Spleen (tissue), 13 donors: ENCODE measurements around the gene ICOSLG. TPM values are rescaled to one million over a fixed set of nuclear protein-coding genes. Genes with fewer than 3 reads are reported as not detected.
"Not testable (repeated sequence)": the region's sequence is repeated elsewhere in the genome, so short reads cannot be mapped to it uniquely, and the experiment has no call there.

Experiments
- DNase-seq: peaks from one replicate; pipeline ENCODE4 v3.0.0-alpha.2; 2020
- H3K27ac ChIP-seq, 8 donors: fragments of 200-600 bp; sonication (generic) in 7 of 8; 1 replicate in 4 of 8; 2 replicates in 4 of 8; pipeline versions ENCODE4 v1.5.0 to v1.8.0; 2016 to 2021; ENCODE audit warnings: inconsistent platforms in 4 of 8, mild to moderate bottlenecking in 4 of 8, moderate library complexity in 1 of 8
- H3K27me3 ChIP-seq, 7 donors: fragments of 200-600 bp; sonication (generic) in 6 of 7; replicated peaks in 1 of 7; 1 replicate in 4 of 7; 2 replicates in 3 of 7; pipeline versions ENCODE4 v1.5.0 to v1.8.0; 2016 to 2021; ENCODE audit warnings: inconsistent platforms in 3 of 7, mild to moderate bottlenecking in 1 of 7
- H3K36me3 ChIP-seq, 6 donors: fragments of 200-600 bp; sonication (generic) in 5 of 6; 1 replicate in 4 of 6; 2 replicates in 2 of 6; pipeline versions ENCODE4 v1.5.0 to v1.8.0; 2016 to 2021; ENCODE audit warnings: inconsistent platforms in 2 of 6
- H3K4me1 ChIP-seq, 6 donors: fragments of 200-600 bp; sonication (generic) in 5 of 6; 1 replicate in 3 of 6; 2 replicates in 3 of 6; pipeline versions ENCODE4 v1.5.0 to v1.8.0; 2016 to 2021; ENCODE audit warnings: inconsistent platforms in 3 of 6
- H3K4me3 ChIP-seq, 8 donors: fragments of 200-600 bp; sonication (generic) in 7 of 8; 1 replicate in 4 of 8; 2 replicates in 4 of 8; pipeline versions ENCODE4 v1.5.0 to v1.8.0; 2016 to 2021; ENCODE audit warnings: inconsistent platforms in 4 of 8, mild to moderate bottlenecking in 4 of 8, moderate library complexity in 2 of 8
- H3K9me3 ChIP-seq, 8 donors: fragments of 200-600 bp; sonication (generic) in 7 of 8; 1 replicate in 4 of 8; 2 replicates in 4 of 8; pipeline versions ENCODE4 v1.5.0 to v1.8.0; 2016 to 2021; ENCODE audit warnings: inconsistent platforms in 4 of 8
- CTCF ChIP-seq, 11 experiments: fragments of 200-600 bp in 7 of 11; fragments of 450-650 bp in 4 of 11; sonication (generic) in 4 of 11; IDR thresholded peaks in 8 of 11; conservative IDR thresholded peaks in 3 of 11; 1 replicate in 7 of 11; 2 replicates in 4 of 11; pipeline versions ENCODE4 v1.4.0 to v1.8.0; 2016 to 2021; ENCODE audit warnings: antibody characterized with exemption in 11 of 11, inconsistent platforms in 4 of 11, mild to moderate bottlenecking in 1 of 11
- POLR2A ChIP-seq, 3 donors: fragments of 450-650 bp; IDR thresholded peaks; one replicate each; pipeline ENCODE4 v1.5.1; 2017; ENCODE audit warnings: antibody characterized with exemption in 3 of 3, mild to moderate bottlenecking in 1 of 3
- POLR2AphosphoS5 ChIP-seq, 3 donors: sonication (generic); formaldehyde crosslinking; IDR thresholded peaks; one replicate each; pipeline ENCODE4 v1.5.1; 2017; ENCODE audit warnings: antibody characterized with exemption in 3 of 3
- WGBS, 5 donors: extraction: QIAGEN DNeasy Blood & Tissue Kit in 3 of 5; methylation state at CpG; one replicate each; pipeline versions ENCODE4 v1.1.5 to v1.1.7; 2013 to 2018; 5-methylcytosine and 5-hydroxymethylcytosine counted together
- intact Hi-C: fragments of 100-400 bp; cut with DNase I; formaldehyde crosslinking; loops from one replicate; pipeline ENCODE4 v1.15.0; 2023; ENCODE audit warnings: low total_unique reads
- long read RNA-seq, 2 donors: transcript quantifications; one replicate each; lab custom pipeline, GENCODE V29; 2026
- polyA plus RNA-seq, 3 donors: library from polyadenylated mRNA; stranded (reverse); fragments of 200-250 nt; gene quantifications; one replicate each; pipeline ENCODE4 v1.2.1, GENCODE V29; 2013
- total RNA-seq, 7 donors: library from RNA; depleted of rRNA in 3 of 7; stranded (reverse); fragments of >200 nt in 3 of 7; fragmentation: NEBNext Ultra II Directional in 4 of 7; extraction: Animal tissue kit (Norgen Biotek cat#: 25700) in 4 of 7; gene quantifications; one replicate each; pipeline versions ENCODE4 v1.1.0 to v1.2.1, GENCODE V29; 2016 to 2021
- donor health status: healthy with polysubstance abuse.
- donor health status: DM: no; HTN: no; CAD: no; lungs with moderate emphysema.
- donor health status: DM: no; HTN: no; CAD: no.
- donor health status: Bipolar disorder and iron deficiency.
- donor health status: healthy.
- donor health status: DM: no; HTN: no; CAD: no.
- donor health status: DM: yes; HTN: yes; CAD: no.

The ICOSLG gene
- total RNA-seq (10 to 100 TPM in 2 of 7 donors, 1 to 10 TPM in 5; 4.4 to 17.5 (median 8.5) TPM), polyA plus RNA-seq (1 to 10 TPM; 1.9 to 6.6 (median 3.7) TPM)
- long read RNA-seq, donor 1, full-length matches to known transcripts, result 1 of 1 reads
- long read RNA-seq, donor 1, partial matches to known transcripts, result 0 of 1 reads
- long read RNA-seq, donor 1, other reads (novel, unspliced or antisense), result 0 of 1 reads
- long read RNA-seq, donor 2, full-length matches to known transcripts, result 2 of 2 reads
- long read RNA-seq, donor 2, partial matches to known transcripts, result 0 of 2 reads
- long read RNA-seq, donor 2, other reads (novel, unspliced or antisense), result 0 of 2 reads

DNA sequence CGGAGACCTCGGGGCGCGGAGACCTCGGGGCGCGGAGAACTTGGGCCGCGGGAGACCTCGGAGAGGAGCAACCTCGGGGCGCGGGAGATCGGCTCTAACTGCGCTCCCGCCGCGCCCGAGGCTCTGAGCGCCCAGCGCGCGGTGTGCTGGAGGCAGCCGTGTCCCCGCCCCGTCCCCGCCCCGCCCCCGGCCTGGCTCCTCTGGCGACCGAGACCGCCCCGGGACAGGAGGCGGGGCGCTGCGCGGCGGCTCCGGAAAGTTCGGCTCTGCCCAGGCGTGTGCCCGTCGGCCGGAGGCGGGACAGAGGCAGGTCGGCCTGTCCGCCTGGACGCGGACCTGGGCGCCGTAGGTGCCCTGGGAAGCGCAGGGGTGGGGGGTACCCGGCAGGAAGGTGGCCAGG, at the start of gene ICOSLG:
ICOSLG (minus strand) TSS at position 102 of the 400 bp plus-strand sequence. CDS start 126 bp downstream, outside the sequence.
- intact Hi-C loops, H3K4me1 ChIP-seq, DNase-seq, H3K27me3 ChIP-seq, H3K36me3 ChIP-seq, H3K4me3 ChIP-seq, H3K9me3 ChIP-seq, H3K27ac ChIP-seq: not testable (repeated sequence)
- no CpG with 5 or more reads among the region's 53 CpGs for WGBS, 5 donors

DNA sequence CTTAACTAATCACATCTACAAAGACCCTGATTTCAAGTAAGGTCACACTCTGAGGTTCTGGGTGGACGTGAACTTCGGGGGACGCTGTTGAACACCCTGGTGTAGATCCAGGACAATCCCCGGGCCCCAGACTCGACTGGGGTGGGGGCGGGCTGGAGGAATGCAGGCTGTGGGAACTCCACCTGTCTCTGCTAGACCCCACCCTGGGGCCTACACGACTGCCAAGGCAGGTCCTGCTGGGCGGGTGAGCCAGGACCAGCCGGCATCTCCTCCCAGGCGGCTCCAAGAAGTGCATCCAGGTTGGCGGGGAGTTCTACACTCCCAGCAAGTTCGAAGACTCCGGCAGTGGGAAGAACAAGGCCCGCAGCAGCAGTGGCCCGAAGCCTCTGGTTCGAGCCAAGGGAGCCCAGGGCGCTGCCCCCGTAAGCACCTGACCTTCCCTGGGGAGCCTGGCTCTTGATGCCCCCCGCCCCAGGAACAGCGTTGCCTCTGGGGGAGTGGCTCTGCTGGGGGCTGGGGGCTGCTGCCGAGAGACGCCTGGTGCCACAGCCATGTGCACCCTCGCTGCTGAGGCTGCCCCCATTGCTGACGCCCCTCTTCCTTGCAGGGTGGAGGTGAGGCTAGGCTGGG, 48.8 kb upstream of the ICOSLG start:
- intact Hi-C loops, result no loop called here
- 82 to 93% (median 87%) methylated on average over 20 to 24 of the region's 24 CpGs for WGBS, 5 donors
- peak; percentile 72 for DNase-seq
- TF ChIP-seq POLR2AphosphoS5 (IDR thresholded peaks at IDR 0.05), result no peak
- Histone ChIP-seq H3K9me3 (no peaks in the 10 kb centered on the region), H3K4me1 (peaks cover 3 to 21% (median 7%) of the 10 kb centered on the region in 6 donors), H3K4me3 (no peak overlapping the region), H3K27me3 (peaks cover 0 to 38% (median 25%) of the 10 kb centered on the region in 7 donors), H3K36me3 (no peaks in the 10 kb centered on the region), H3K27ac (no peak overlapping the region)

GRCh38 chr21:44288251-44289110, 47.7 kb upstream of the ICOSLG start:
- Histone ChIP-seq H3K4me3 (no peak overlapping the region), H3K36me3 (no peaks in the 10 kb centered on the region), H3K4me1 (peaks cover 0 to 12% (median 3%) of the 10 kb centered on the region in 6 donors), H3K27ac (no peak overlapping the region), H3K9me3 (no peaks in the 10 kb centered on the region), H3K27me3 (peaks cover 0 to 39% (median 25%) of the 10 kb centered on the region in 7 donors)
- no peak for TF ChIP-seq CTCF (IDR thresholded peaks at IDR 0.05 in 8 of 11, conservative IDR thresholded peaks at IDR 0.05 in 3 of 11)
- no peak for TF ChIP-seq POLR2AphosphoS5 (IDR thresholded peaks at IDR 0.05)
- no peak for TF ChIP-seq POLR2A (IDR thresholded peaks at IDR 0.05)
- 84 to 97% (median 93%) methylated on average over 21 to 23 of the region's 23 CpGs for WGBS, 5 donors
- intact Hi-C loops, result no loop called here
- peak; percentile 65 for DNase-seq

DNA sequence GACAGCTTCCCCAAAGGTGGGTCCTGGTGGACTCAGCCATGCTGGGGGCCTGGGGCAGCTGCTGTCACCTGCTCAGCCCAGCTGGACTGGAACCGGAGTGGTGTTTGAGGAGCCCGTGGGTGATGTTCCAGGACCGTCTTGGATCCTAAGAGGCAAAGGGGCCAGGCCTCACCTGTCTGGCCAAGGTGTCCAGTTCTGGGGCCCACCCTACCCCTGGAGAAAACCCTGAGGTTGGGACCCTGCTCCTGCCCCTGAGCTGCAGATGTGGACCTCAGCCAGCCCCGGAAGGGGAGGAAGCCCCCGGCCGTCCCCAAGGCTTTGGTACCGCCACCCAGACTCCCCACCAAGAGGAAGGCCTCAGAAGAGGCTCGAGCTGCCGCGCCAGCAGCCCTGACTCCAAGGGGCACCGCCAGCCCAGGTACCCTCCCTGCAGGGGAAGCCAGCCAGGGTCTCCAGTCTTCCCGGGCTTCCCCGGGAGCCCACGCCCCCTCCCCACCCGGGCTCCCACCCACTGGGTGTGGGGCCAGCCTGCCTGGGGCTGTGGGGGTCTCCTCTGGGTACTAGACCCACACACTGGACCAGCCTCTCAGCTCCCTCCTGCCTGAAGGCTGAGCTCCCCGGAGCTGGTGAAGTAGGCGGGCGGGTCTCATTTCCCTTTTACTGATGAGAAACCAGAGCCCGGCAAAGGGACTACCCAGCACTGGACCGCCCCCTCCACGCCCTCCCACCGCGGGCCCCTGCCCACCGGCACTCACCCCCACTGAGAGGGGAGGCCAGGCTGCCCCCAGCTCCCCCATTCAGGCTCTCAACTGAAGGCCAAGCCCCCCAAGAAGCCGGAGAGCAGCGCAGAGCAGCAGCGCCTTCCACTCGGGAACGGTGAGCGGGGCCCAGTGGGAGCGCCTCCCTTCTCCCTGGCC, 46.2 kb upstream of the ICOSLG start:
- WGBS, 5 donors, result 40 to 77% (median 69%) methylated on average over 10 to 31 of the region's 31 CpGs
- Histone ChIP-seq H3K4me1 (peaks cover 0 to 9% (median 3%) of the 10 kb centered on the region in 6 donors), H3K27me3 (peaks cover 0 to 39% (median 25%) of the 10 kb centered on the region in 7 donors), H3K36me3 (no peaks in the 10 kb centered on the region), H3K4me3 (no peak overlapping the region), H3K9me3 (no peaks in the 10 kb centered on the region), H3K27ac (no peak overlapping the region)
- TF ChIP-seq CTCF (IDR thresholded peaks at IDR 0.05 in 8 of 11, conservative IDR thresholded peaks at IDR 0.05 in 3 of 11) (no peak), POLR2A (IDR thresholded peaks at IDR 0.05) (no peak), POLR2AphosphoS5 (IDR thresholded peaks at IDR 0.05) (no peak)
- peak; percentile 69 for DNase-seq
- intact Hi-C loops, result no loop called here
